Esophagus squamous epithelium (tissue), 5 donors: ENCODE measurements around the gene PKP2. TPM values are rescaled to one million over a fixed set of nuclear protein-coding genes. Genes with fewer than 3 reads are reported as not detected.
A peak's percentile ranks its signal among the peaks of the same experiment; 100 is the strongest.

Experiments used
- DNase-seq: peaks from one replicate; lab custom pipeline; 2025; lab: John Stamatoyannopoulos, UW
- H3K27ac ChIP-seq, 4 donors: fragments of 200-600 bp; sonication (generic); one replicate each; pipeline ENCODE4 v1.5.1; 2016 to 2019; ENCODE audit warnings: mild to moderate bottlenecking in 1 of 4
- H3K27me3 ChIP-seq, 4 donors: fragments of 200-600 bp; sonication (generic); 1 replicate in 3 of 4; 2 replicates in 1 of 4; pipeline versions ENCODE4 v1.5.1 to v1.6.0; 2017 to 2021; ENCODE audit warnings: antibody characterized with exemption in 1 of 4
- H3K36me3 ChIP-seq, 3 donors: fragments of 200-600 bp; sonication (generic); one replicate each; pipeline ENCODE4 v1.5.1; 2016 to 2019
- H3K4me1 ChIP-seq, 3 donors: fragments of 200-600 bp; sonication (generic); one replicate each; pipeline ENCODE4 v1.5.1; 2017 to 2019
- H3K4me3 ChIP-seq, 4 donors: fragments of 200-600 bp; sonication (generic); 1 replicate in 3 of 4; 2 replicates in 1 of 4; pipeline ENCODE4 v1.5.1; 2016 to 2019; ENCODE audit warnings: mild to moderate bottlenecking in 2 of 4, moderate library complexity in 1 of 4
- H3K9me3 ChIP-seq, 3 donors: fragments of 200-600 bp; sonication (generic); one replicate each; pipeline ENCODE4 v1.5.1; 2016 to 2019
- POLR2A ChIP-seq, 4 donors: fragments of 450-650 bp; IDR thresholded peaks; one replicate each; pipeline ENCODE4 v1.6.1; 2017; ENCODE audit warnings: antibody characterized with exemption in 4 of 4, mild to moderate bottlenecking in 4 of 4, moderate library complexity in 3 of 4
- WGBS, 2 donors: methylation state at CpG; one replicate each; pipeline ENCODE4 v1.1.5; 2018; 5-methylcytosine and 5-hydroxymethylcytosine counted together
- intact Hi-C: fragments of 100-400 bp; cut with DNase I; formaldehyde crosslinking; loops from one replicate; pipeline ENCODE4 v1.15.0; 2022
- total RNA-seq, 4 donors: library from RNA; depleted of rRNA; stranded (reverse); fragments of >200 nt; gene quantifications; one replicate each; pipeline ENCODE4 v1.1.0, GENCODE V29; 2016
- TF ChIP-seq, protein P1 (sequence below), 6 experiments: fragments of 450-650 bp in 4 of 6; fragments of 200-600 bp in 2 of 6; sonication (generic) in 2 of 6; IDR thresholded peaks; one replicate each; pipeline ENCODE4 v1.5.1; 2016 to 2019; ENCODE audit warnings: antibody characterized with exemption in 6 of 6, mild to moderate bottlenecking in 4 of 6, moderate library complexity in 4 of 6
- donor health status: DM: yes; HTN: yes; CAD: no.

The PKP2 gene
- total RNA-seq, 4 donors from 2014 or later = 8.5 to 22.5 (median 21.6) TPM

DNA sequence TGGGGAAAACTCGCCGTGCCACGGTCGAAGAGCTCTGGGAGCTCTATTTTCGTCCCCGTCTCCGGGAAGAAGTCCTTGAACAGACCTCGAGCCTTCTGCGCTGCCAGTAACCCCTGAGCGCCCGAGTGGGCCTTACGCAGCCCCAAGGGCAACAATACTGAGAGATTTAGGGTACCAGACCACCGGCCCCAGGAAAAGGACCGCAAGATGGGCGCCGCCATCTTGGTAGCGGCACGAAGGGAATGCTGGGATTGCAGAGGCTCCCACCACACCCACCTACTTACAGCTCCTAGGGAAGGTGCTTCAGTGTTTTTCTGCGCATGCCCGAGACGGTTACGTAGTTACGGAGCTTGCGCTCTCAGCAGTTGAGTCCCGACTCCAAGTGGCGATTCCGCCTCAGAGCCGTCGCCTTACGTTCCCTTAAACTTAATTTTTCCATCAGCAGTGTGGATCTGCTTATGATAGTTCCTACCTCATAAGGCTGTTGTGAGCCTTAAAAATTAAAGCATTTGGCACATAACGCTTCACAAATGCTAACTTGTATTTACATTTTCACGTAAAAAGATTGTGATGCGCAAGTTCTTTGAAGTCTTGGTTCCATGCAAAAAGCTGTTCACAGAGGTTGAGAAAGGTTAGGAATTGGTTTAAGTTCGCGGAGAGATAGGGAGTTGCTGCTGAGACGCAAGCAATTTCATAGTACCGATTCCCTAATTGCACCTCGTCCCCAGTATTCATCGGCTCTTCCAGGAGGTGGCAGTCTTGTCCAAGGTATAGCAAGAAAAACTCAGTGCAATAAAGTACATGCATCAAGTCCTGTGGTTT, 140.7 kb downstream of the PKP2 start, which contains the start of gene YARS2:
TSS of gene YARS2 (minus strand) at position 244 of the 822 bp plus-strand sequence. CDS start at position 221, 23 bp downstream.
- Histone ChIP-seq H3K9me3 (no peaks in the 10 kb centered on the region), H3K27ac (peak within 1 kb of the TSS; percentile 83 to 94 (median 94)), H3K4me3 (peak within 1 kb of the TSS; percentile 67 to 91 (median 72)), H3K27me3 (no peaks in the 10 kb centered on the region), H3K36me3 (peaks cover 0 to 27% (median 2%) of the 10 kb centered on the region in 3 donors), H3K4me1 (peaks cover 6 to 20% (median 12%) of the 10 kb centered on the region in 3 donors)
- peak; percentile 55 for DNase-seq
- 0 to 1% methylated on average over 21 to 23 of the region's 39 CpGs for WGBS, 2 donors
- TF ChIP-seq, protein P1, sequence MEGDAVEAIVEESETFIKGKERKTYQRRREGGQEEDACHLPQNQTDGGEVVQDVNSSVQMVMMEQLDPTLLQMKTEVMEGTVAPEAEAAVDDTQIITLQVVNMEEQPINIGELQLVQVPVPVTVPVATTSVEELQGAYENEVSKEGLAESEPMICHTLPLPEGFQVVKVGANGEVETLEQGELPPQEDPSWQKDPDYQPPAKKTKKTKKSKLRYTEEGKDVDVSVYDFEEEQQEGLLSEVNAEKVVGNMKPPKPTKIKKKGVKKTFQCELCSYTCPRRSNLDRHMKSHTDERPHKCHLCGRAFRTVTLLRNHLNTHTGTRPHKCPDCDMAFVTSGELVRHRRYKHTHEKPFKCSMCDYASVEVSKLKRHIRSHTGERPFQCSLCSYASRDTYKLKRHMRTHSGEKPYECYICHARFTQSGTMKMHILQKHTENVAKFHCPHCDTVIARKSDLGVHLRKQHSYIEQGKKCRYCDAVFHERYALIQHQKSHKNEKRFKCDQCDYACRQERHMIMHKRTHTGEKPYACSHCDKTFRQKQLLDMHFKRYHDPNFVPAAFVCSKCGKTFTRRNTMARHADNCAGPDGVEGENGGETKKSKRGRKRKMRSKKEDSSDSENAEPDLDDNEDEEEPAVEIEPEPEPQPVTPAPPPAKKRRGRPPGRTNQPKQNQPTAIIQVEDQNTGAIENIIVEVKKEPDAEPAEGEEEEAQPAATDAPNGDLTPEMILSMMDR (IDR thresholded peaks at IDR 0.05) = peak; percentile 71 to 90 (median 82)
- peak in 2 of 4 donors; percentile 57 to 71 for TF ChIP-seq POLR2A (IDR thresholded peaks at IDR 0.05)
- intact Hi-C loops = loop anchor here (10.0 kb wide), 1 partner anchor 1269 kb away; the partner anchor contains the start of gene ALG10

DNA sequence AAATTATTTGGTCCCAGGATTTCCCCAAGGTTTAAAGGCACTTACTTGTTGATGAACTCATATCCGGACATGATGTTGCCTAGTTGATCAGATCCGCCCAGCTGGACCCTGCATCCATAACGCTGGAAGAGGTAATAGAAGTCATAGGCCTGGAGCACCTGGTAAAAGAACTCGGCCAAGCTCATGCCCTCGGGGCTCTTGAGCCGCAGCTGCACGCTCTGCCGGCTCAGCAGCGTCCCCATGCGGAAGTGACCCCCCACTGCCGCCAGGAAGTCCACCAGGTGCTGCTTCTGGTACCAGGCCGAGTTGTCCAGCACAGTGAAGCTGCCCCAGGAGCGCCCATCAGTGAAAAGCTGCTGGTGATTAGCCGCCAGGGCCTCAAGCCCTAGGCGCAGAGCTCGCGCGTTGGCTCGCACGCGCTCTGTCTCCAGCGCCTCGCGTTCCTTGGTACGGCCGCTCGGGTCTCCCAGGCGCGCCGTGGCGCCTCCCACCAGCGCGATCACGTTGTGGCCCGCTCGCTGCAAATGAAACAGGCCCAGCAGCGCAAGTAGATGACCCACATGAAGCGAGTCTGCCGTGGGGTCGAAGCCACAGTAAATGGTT, 141.4 kb downstream of the PKP2 start:
- Histone ChIP-seq H3K4me1 (peaks cover 6 to 20% (median 12%) of the 10 kb centered on the region in 3 donors), H3K36me3 (peaks cover 0 to 34% (median 9%) of the 10 kb centered on the region in 3 donors), H3K27ac (peak overlapping the region; percentile 83 to 94 (median 94)), H3K9me3 (no peaks in the 10 kb centered on the region), H3K27me3 (no peaks in the 10 kb centered on the region), H3K4me3 (peak overlapping the region; percentile 67 to 91 (median 72))
- no peak for TF ChIP-seq POLR2A (IDR thresholded peaks at IDR 0.05)
- TF ChIP-seq, protein P1 (IDR thresholded peaks at IDR 0.05) = peak; percentile 52 to 78 (median 62)
- 0% methylated on average over 1 to 5 of the region's 40 CpGs for WGBS, 2 donors
- peak; percentile 27 for DNase-seq
- intact Hi-C loops = loop anchor here (10.0 kb wide), 1 partner anchor 1270 kb away; the partner anchor contains the start of gene ALG10

DNA sequence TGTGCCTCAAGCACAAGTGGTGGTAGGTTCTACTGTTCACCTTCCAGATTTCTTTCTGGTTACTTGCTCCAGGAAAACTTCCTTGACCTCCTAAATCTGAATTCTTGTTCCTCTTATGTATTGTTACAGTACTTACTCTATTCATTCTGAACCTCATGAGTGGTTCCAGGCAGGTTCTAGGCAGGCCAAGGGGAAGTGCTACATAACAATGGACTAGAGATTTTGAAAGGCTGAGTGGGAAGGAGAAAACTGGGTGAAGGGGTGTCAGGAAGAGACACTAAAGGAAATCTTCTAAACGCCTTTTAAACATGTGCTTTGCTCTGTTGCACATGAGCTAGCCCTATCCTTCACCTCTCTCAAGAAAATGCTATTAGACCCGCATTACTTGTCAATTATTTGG, 142.5 kb downstream of the PKP2 start:
- TF ChIP-seq, protein P1 (IDR thresholded peaks at IDR 0.05) = no peak
- TF ChIP-seq POLR2A (IDR thresholded peaks at IDR 0.05) = no peak
- Histone ChIP-seq H3K27me3 (no peaks in the 10 kb centered on the region), H3K4me3 (peak overlapping the region in 3 of 4 donors; percentile 69 to 91 (median 75)), H3K36me3 (peaks cover 0 to 45% (median 19%) of the 10 kb centered on the region in 3 donors), H3K9me3 (no peaks in the 10 kb centered on the region), H3K4me1 (peaks cover 6 to 20% (median 12%) of the 10 kb centered on the region in 3 donors), H3K27ac (peak overlapping the region in 2 of 4 donors; percentile 93 to 94)
- intact Hi-C loops = loop anchor here (10.0 kb wide), 1 partner anchor 1271 kb away; the partner anchor contains the start of gene ALG10
- no peak for DNase-seq
- WGBS, 2 donors = 30 to 41% methylated on average over 2 of the region's 2 CpGs

DNA sequence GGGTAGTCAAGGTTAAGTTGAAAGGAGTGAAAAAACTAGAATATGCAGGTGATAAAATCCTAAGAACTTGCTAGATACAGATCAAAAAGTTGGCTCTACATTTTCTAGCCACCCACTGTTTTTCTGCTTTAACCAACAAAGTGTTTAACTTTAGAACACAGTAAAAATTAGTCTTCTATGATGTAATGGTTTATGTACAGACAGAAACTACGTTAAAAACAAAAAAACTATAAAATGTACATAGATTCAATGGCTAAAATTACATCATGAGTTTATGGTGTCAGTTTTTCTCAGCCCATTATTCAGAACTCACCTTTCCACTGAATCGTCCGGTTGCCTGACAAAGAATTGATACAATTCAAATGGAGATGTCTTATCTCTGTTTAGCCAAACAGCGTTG, 143.0 kb downstream of the PKP2 start:
- Histone ChIP-seq H3K27ac (no peak overlapping the region), H3K36me3 (peaks cover 0 to 50% (median 19%) of the 10 kb centered on the region in 3 donors), H3K4me3 (no peak overlapping the region), H3K4me1 (peaks cover 6 to 20% (median 12%) of the 10 kb centered on the region in 3 donors), H3K27me3 (no peaks in the 10 kb centered on the region), H3K9me3 (no peaks in the 10 kb centered on the region)
- intact Hi-C loops = loop anchor here (10.0 kb wide), 1 partner anchor 1271 kb away; the partner anchor contains the start of gene ALG10
- 51 to 54% methylated on average over 4 of the region's 4 CpGs for WGBS, 2 donors
- TF ChIP-seq, protein P1 (IDR thresholded peaks at IDR 0.05) = no peak
- TF ChIP-seq POLR2A (IDR thresholded peaks at IDR 0.05) = no peak
- DNase-seq = no peak
